Endometrial microvascular endothelial cells (primary cell): ENCODE results near the gene PLIN5. TPM values are rescaled to one million over a fixed set of nuclear protein-coding genes. Genes with fewer than 3 reads are reported as not detected.

Experiments
- in situ Hi-C: cut with HindIII; loops from 2 replicates; pipeline ENCODE4 v1.10.0; 2017; ENCODE audit warnings: low sequenced_read_pairs, low pct_unique_long_range_greater_than_20kb; ENCODE audit errors: inconsistent ontology term
- total RNA-seq: library from RNA; depleted of rRNA; stranded (reverse); fragments of >200 nt; gene quantifications from one replicate; pipeline ENCODE4 v1.2.3, GENCODE V29; 2015; ENCODE audit errors: inconsistent ontology term

PLIN5 gene
- total RNA-seq = not detected

- in situ Hi-C loops = no loop called here
These were observed at the start of gene PLIN5 for GRCh38 chr19:4534836-4535658. PLIN5 (minus strand) TSS chr19:4535224; CDS start chr19:4534074, 1,150 bp downstream.

- in situ Hi-C loops = no loop called here
These were observed 49.1 kb upstream of the PLIN5 start for GRCh38 chr19:4583961-4584669.

GRCh38 chr19:4582980-4583842, 48.2 kb upstream of the PLIN5 start:
- in situ Hi-C loops = no loop called here

- in situ Hi-C loops = no loop called here
These were observed 46.9 kb upstream of the PLIN5 start for GRCh38 chr19:4581666-4582553.

GRCh38 chr19:4580961-4581665, 46.1 kb upstream of the PLIN5 start:
- in situ Hi-C loops = no loop called here

- in situ Hi-C loops = no loop called here
These were observed 45.2 kb upstream of the PLIN5 start for GRCh38 chr19:4580021-4580901.

- in situ Hi-C loops = no loop called here
These were observed 44.4 kb upstream of the PLIN5 start for GRCh38 chr19:4579389-4579788.

- in situ Hi-C loops = no loop called here
These were observed 43.7 kb upstream of the PLIN5 start for GRCh38 chr19:4578552-4579248.

- in situ Hi-C loops = no loop called here
These were observed 42.2 kb upstream of the PLIN5 start for GRCh38 chr19:4577020-4577782.

GRCh38 chr19:4576016-4576933, 41.3 kb upstream of the PLIN5 start:
- in situ Hi-C loops = no loop called here

GRCh38 chr19:4575267-4576015, 40.4 kb upstream of the PLIN5 start:
- in situ Hi-C loops = no loop called here

GRCh38 chr19:4573682-4574081, 38.7 kb upstream of the PLIN5 start:
- in situ Hi-C loops = no loop called here

GRCh38 chr19:4571305-4571917, 36.4 kb upstream of the PLIN5 start:
- in situ Hi-C loops = no loop called here

GRCh38 chr19:4570916-4571304, 35.9 kb upstream of the PLIN5 start:
- in situ Hi-C loops = no loop called here
